K562 (cell line): ENCODE measurements around the gene CACNG1. TPM values are rescaled to one million over a fixed set of nuclear protein-coding genes. Genes with fewer than 3 reads are reported as not detected.

Experiments used
- ATAC-seq: fragments of 200-7000 bp; cut with Tn5 transposase; 3 replicates; pipeline ENCODE4 v1.9.1; 2020; ENCODE audit warnings: moderate library complexity
- BruUV-seq: library from RNA; stranded (reverse); fragments of 400-500 nt; replicated peaks from 2 replicates; lab custom pipeline; 2021; lab: Mats Ljungman, UMichigan
- CTCF ChIA-PET: fragments of 300-600 bp; formaldehyde crosslinking; extraction: SDS; loops from one replicate; lab custom pipeline; 2021; ENCODE audit warnings: low intra/inter-chr PET ratio; lab: Yijun Ruan, JAX
- POLR2A ChIA-PET: fragments of 300-600, 350-650 bp; sonication (Branson Sonifier 250); formaldehyde crosslinking; extraction: SDS; loops from one replicate; lab custom pipeline; 2021; ENCODE audit warnings: antibody characterized with exemption, inconsistent platforms; lab: Yijun Ruan, JAX
- DNase-seq, 4 experiments: peaks; one replicate each; pipeline versions ENCODE4 v3.0.0 to v3.0.0-alpha.2; 2011 to 2018; ENCODE audit warnings: low spot score in 3 of 4, mixed read lengths in 3 of 4; ENCODE audit errors: extremely low read depth in 1 of 4
- FAIRE-seq: peaks from 2 replicates; lab custom pipeline; 2011; peaks lifted over from hg19 to GRCh38; lab: Jason Lieb, UNC
- H2AFZ ChIP-seq: 2 replicates; pipeline ENCODE4 v1.6.0; 2011; ENCODE audit warnings: low read depth, low read length, control low read depth, inconsistent platforms
- H3K27ac ChIP-seq: fragments of 200-600 bp; 3 replicates; pipeline ENCODE4 v1.8.0; 2011; ENCODE audit warnings: low read depth, mild to moderate bottlenecking, control low read depth, inconsistent platforms, low read length, moderate library complexity, mixed read lengths; ENCODE audit errors: extremely low read depth
- H3K27me3 ChIP-seq, 2 experiments: fragments of 300-600 bp in 1 of 2; 2 replicates in 1 of 2; 3 replicates in 1 of 2; pipeline versions ENCODE4 v1.6.0 to v1.8.0; 2011; ENCODE audit warnings: inconsistent platforms in 2 of 2, low read length in 2 of 2, mild to moderate bottlenecking in 1 of 2, mixed read lengths in 1 of 2, moderate library complexity in 1 of 2; ENCODE audit not compliant: control insufficient read depth in 2 of 2, insufficient read depth in 2 of 2
- H3K36me3 ChIP-seq: fragments of 300-600 bp; 3 replicates; pipeline ENCODE4 v1.8.0; 2011; ENCODE audit warnings: mild to moderate bottlenecking, low read length, inconsistent platforms; ENCODE audit not compliant: control insufficient read depth, insufficient read depth
- H3K4me1 ChIP-seq, 2 experiments: fragments of 200-600 bp in 1 of 2; replicated peaks in 1 of 2; 2 replicates in 1 of 2; 3 replicates in 1 of 2; pipeline versions ENCODE4 v1.5.1 to v1.8.0; 2011; ENCODE audit warnings: inconsistent platforms in 2 of 2, low read length in 2 of 2, mild to moderate bottlenecking in 1 of 2, mixed read lengths in 1 of 2, moderate library complexity in 1 of 2; ENCODE audit not compliant: control insufficient read depth in 2 of 2, insufficient read depth in 2 of 2
- H3K4me2 ChIP-seq: 2 replicates; pipeline ENCODE4 v1.6.1; 2011; ENCODE audit warnings: low read length, control low read depth, inconsistent platforms, mixed read lengths; ENCODE audit not compliant: insufficient read depth
- H3K4me3 ChIP-seq: fragments of 200-600 bp; sonication (generic), shearing (Covaris generic); 2 replicates; pipeline ENCODE4 v1.5.1; 2016; ENCODE audit warnings: control low read depth, inconsistent platforms
- H3K79me2 ChIP-seq: fragments of 200-600 bp; 3 replicates; pipeline ENCODE4 v1.8.0; 2011; ENCODE audit warnings: low read length, inconsistent platforms; ENCODE audit not compliant: control insufficient read depth, insufficient read depth
- H3K9ac ChIP-seq, 2 experiments: 2 replicates each; pipeline versions ENCODE4 v1.6.0 to v1.6.1; 2011; ENCODE audit warnings: low read depth in 2 of 2, low read length in 2 of 2, control low read depth in 1 of 2, inconsistent platforms in 1 of 2, mild to moderate bottlenecking in 1 of 2, mixed read lengths in 1 of 2; ENCODE audit not compliant: insufficient read depth in 1 of 2
- H3K9me1 ChIP-seq: one replicate; pipeline ENCODE4 v1.6.0; 2011; ENCODE audit warnings: inconsistent platforms, mild to moderate bottlenecking, low read length, moderate library complexity; ENCODE audit not compliant: control insufficient read depth, insufficient read depth
- H3K9me3 ChIP-seq: replicated peaks from 2 replicates; pipeline ENCODE4 v1.5.1; 2011; ENCODE audit warnings: low read depth, low read length, inconsistent platforms; ENCODE audit not compliant: control insufficient read depth, insufficient read depth
- H4K20me1 ChIP-seq: replicated peaks from 2 replicates; pipeline ENCODE4 v1.6.1; 2011; ENCODE audit warnings: low read length, inconsistent platforms, mixed read lengths; ENCODE audit not compliant: control insufficient read depth, insufficient read depth
- C11orf30 ChIP-seq: fragments of 450-650 bp; IDR thresholded peaks from 2 replicates; pipeline ENCODE4 v1.6.1; 2016; ENCODE audit warnings: low read depth, mild to moderate bottlenecking
- GABPA ChIP-seq: fragments of 200-800 bp; sonication (Bioruptor generic); conservative IDR thresholded peaks from 2 replicates; pipeline ENCODE4 v1.6.1; 2016; ENCODE audit warnings: low read depth, missing genetic modification characterization, missing compliant biosample characterization
- HNRNPLL ChIP-seq: fragments of 200-400 bp; formaldehyde crosslinking; IDR thresholded peaks from 2 replicates; pipeline ENCODE4 v1.6.1; 2017; ENCODE audit warnings: low read length, low read depth, mild to moderate bottlenecking; ENCODE audit not compliant: poor library complexity, severe bottlenecking
- KLF1 ChIP-seq: fragments of 450-650 bp; IDR thresholded peaks from 2 replicates; pipeline ENCODE4 v1.6.1; 2016; ENCODE audit warnings: missing genetic modification characterization, missing compliant biosample characterization
- MAFG ChIP-seq: fragments of 450-650 bp; conservative IDR thresholded peaks from 2 replicates; pipeline ENCODE4 v1.6.1; 2016; ENCODE audit warnings: missing genetic modification characterization, missing compliant biosample characterization
- MTA1 ChIP-seq: fragments of 450-650 bp; IDR thresholded peaks from 2 replicates; pipeline ENCODE4 v1.6.1; 2017; ENCODE audit warnings: borderline replicate concordance
- PCBP2 ChIP-seq: fragments of 200-400 bp; formaldehyde crosslinking; IDR thresholded peaks from 2 replicates; pipeline ENCODE4 v1.6.1; 2018; ENCODE audit warnings: low read length, low read depth, mild to moderate bottlenecking, moderate library complexity; ENCODE audit not compliant: poor library complexity, severe bottlenecking
- RBM17 ChIP-seq: fragments of 200-400 bp; formaldehyde crosslinking; IDR thresholded peaks from 2 replicates; pipeline ENCODE4 v1.6.1; 2017; ENCODE audit warnings: low read depth, mild to moderate bottlenecking, low read length, borderline replicate concordance
- TBL1XR1 ChIP-seq, 2 experiments: IDR thresholded peaks; 2 replicates each; pipeline ENCODE4 v1.6.1; 2012; ENCODE audit warnings: improper control_type of control experiment in 2 of 2, low read length in 2 of 2, mild to moderate bottlenecking in 1 of 2
- U2AF2 ChIP-seq: fragments of 200-400 bp; formaldehyde crosslinking; optimal IDR thresholded peaks from 2 replicates; pipeline ENCODE3; 2017; ENCODE audit warnings: low read depth, mild to moderate bottlenecking, low read length
- ZNF316 ChIP-seq: fragments of 450-650 bp; IDR thresholded peaks from 2 replicates; pipeline ENCODE4 v1.6.1; 2016
- ZNF695 ChIP-seq: fragments of 450-650 bp; formaldehyde crosslinking; IDR thresholded peaks from 2 replicates; pipeline ENCODE4 v1.4.0; 2020; ENCODE audit warnings: mild to moderate bottlenecking, moderate library complexity
- WGBS: fragments of 100-300 bp; shearing (Covaris generic); methylation state at CpG from one replicate; pipeline ENCODE4 v1.1.6; 2016; ENCODE audit warnings: low coverage, mixed read lengths; ENCODE audit not compliant: insufficient coverage; ENCODE audit errors: missing lambda C conversion rate; 5-methylcytosine and 5-hydroxymethylcytosine counted together
- in situ Hi-C: fragments of 300-500 bp; cut with MboI; formaldehyde crosslinking; loops from 4 replicates; pipeline ENCODE4 v1.15.0; 2018; ENCODE audit warnings: inconsistent platforms, mixed read lengths
- intact Hi-C: fragments of 100-400 bp; cut with micrococcal nuclease; formaldehyde crosslinking; loops from 2 replicates; pipeline ENCODE4 v1.14.2; 2022
- polyA plus RNA-seq, 8 experiments: library from polyadenylated mRNA; depleted of rRNA in 4 of 8; stranded (reverse) in 5 of 8; unstranded in 3 of 8; fragments of >200 nt; fragmentation: Nextera tagmentation in 2 of 8; fragmentation: Illumina TruSeq in 1 of 8; extraction: Ambion mirVana in 2 of 8; extraction: Trizol in 1 of 8; gene quantifications; 2 replicates each; pipeline versions ENCODE4 v1.2.1 to v1.2.3, GENCODE V29; 2011 to 2014; ENCODE audit warnings: inconsistent platforms in 1 of 8, missing spikeins in 1 of 8
- total RNA-seq, 7 experiments: library from RNA; depleted of rRNA in 6 of 7; stranded (reverse); fragments of >200 nt in 6 of 7; fragmentation: Illumina TruSeq in 2 of 7; extraction: Trizol in 2 of 7; gene quantifications; 2 replicates each; pipeline versions ENCODE4 v1.2.1 to v1.2.3, GENCODE V29; 2011 to 2021; ENCODE audit warnings: low replicate concordance in 1 of 7
- TF ChIP-seq, protein P1 (sequence below): fragments of 250-450 bp; sonication (Bioruptor Pico); IDR thresholded peaks from 2 replicates; pipeline ENCODE4 v1.5.0; 2020; ENCODE audit warnings: mild to moderate bottlenecking, borderline replicate concordance
- TF ChIP-seq, protein P2 (sequence below): sonication (generic); formaldehyde crosslinking; IDR thresholded peaks from 2 replicates; pipeline ENCODE4 v1.8.0; 2022; ENCODE audit warnings: mild to moderate bottlenecking, missing genetic modification reagents
- TF ChIP-seq, protein P3 (sequence below): sonication (generic); formaldehyde crosslinking; IDR thresholded peaks from 2 replicates; pipeline ENCODE4 v1.8.0; 2022; ENCODE audit warnings: mild to moderate bottlenecking, missing genetic modification reagents

The CACNG1 gene
- total and polyA plus RNA-seq, 9 of the 15 experiments (the other 6 are each of a cell fraction or from before 2014, with no cell fraction given): not detected

DNA sequence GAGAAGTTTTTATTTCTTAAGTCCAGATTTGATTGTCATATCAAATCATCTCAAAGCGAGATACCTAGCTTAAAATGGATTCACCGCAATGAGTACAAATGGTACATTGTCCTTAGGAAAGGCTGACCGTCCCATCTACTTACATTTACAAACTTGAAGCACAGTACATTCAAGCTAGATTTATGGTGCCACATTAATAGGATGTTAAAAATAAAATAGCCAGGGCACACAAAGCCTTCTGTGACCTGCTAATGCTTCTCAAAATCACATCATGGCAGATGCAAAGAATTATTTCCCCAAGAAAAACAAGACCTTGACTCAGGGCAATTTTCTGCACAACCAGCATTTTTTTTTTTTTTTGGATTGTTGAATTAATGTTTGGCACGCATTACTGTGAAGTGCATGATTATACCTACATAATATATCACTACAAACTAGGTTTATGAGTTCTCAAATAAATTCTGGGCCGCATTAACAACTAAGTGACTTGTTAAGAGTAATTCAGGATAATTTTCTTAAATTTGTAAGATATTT is 25.3 kb downstream of the CACNG1 start:
- no peak for ATAC-seq
- no peak overlapping the region for H3K4me3 ChIP-seq
- in situ Hi-C loops: no loop called here
- H3K4me1 ChIP-seq: no peaks in the 10 kb centered on the region; a peak in 1 of 5 replicates
- intact Hi-C loops: no loop called here
- H3K79me2 ChIP-seq: no peaks in the 10 kb centered on the region
- H2AFZ ChIP-seq: no peak overlapping the region
- 73% methylated on average over 5 of the region's 5 CpGs for WGBS
- no peaks in the 10 kb centered on the region for H3K9me1 ChIP-seq
- no peaks in the 10 kb centered on the region for H3K36me3 ChIP-seq
- H3K4me2 ChIP-seq: no peak overlapping the region
- CTCF ChIA-PET: no interaction called here
- POLR2A ChIA-PET: interaction anchor here (0.6 to 1.3 kb wide), 4 partner anchors 8 to 1419 kb away, joined by 3 to 4 read pairs (median 3); partner anchors contain the start of gene CACNG1
- BruUV-seq: no TSS peak
- no peak overlapping the region for H3K27ac ChIP-seq
- no peaks in the 10 kb centered on the region for H3K9me3 ChIP-seq
- no peak for FAIRE-seq
- no peak for DNase-seq
- no peak for TF ChIP-seq KLF1 (tag)
- TF ChIP-seq, protein P1, sequence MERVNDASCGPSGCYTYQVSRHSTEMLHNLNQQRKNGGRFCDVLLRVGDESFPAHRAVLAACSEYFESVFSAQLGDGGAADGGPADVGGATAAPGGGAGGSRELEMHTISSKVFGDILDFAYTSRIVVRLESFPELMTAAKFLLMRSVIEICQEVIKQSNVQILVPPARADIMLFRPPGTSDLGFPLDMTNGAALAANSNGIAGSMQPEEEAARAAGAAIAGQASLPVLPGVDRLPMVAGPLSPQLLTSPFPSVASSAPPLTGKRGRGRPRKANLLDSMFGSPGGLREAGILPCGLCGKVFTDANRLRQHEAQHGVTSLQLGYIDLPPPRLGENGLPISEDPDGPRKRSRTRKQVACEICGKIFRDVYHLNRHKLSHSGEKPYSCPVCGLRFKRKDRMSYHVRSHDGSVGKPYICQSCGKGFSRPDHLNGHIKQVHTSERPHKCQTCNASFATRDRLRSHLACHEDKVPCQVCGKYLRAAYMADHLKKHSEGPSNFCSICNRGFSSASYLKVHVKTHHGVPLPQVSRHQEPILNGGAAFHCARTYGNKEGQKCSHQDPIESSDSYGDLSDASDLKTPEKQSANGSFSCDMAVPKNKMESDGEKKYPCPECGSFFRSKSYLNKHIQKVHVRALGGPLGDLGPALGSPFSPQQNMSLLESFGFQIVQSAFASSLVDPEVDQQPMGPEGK: no peak
- no peak for TF ChIP-seq RBM17
- no peak for TF ChIP-seq ZNF695 (CRISPR knock-in tag)
- no peak for TF ChIP-seq GABPA (tag)
- no peak for TF ChIP-seq PCBP2
- TF ChIP-seq C11orf30: peak; percentile 52; the same call in 1 of the 2 replicates
- TF ChIP-seq ZNF316: peak; percentile 77
- 0 out of 2 replicates have a peak, but pooled peaks have one; percentile 17 for TF ChIP-seq MAFG
- TF ChIP-seq, protein P2, sequence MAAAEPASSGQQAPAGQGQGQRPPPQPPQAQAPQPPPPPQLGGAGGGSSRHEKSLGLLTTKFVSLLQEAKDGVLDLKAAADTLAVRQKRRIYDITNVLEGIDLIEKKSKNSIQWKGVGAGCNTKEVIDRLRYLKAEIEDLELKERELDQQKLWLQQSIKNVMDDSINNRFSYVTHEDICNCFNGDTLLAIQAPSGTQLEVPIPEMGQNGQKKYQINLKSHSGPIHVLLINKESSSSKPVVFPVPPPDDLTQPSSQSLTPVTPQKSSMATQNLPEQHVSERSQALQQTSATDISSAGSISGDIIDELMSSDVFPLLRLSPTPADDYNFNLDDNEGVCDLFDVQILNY: no peak
- no peak for TF ChIP-seq MTA1
- no peak for TF ChIP-seq U2AF2
- TF ChIP-seq, protein P3, sequence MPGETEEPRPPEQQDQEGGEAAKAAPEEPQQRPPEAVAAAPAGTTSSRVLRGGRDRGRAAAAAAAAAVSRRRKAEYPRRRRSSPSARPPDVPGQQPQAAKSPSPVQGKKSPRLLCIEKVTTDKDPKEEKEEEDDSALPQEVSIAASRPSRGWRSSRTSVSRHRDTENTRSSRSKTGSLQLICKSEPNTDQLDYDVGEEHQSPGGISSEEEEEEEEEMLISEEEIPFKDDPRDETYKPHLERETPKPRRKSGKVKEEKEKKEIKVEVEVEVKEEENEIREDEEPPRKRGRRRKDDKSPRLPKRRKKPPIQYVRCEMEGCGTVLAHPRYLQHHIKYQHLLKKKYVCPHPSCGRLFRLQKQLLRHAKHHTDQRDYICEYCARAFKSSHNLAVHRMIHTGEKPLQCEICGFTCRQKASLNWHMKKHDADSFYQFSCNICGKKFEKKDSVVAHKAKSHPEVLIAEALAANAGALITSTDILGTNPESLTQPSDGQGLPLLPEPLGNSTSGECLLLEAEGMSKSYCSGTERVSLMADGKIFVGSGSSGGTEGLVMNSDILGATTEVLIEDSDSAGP (CRISPR knock-in tag): no peak
- TF ChIP-seq TBL1XR1 (IDR thresholded peaks at IDR 0.05; ENCODE audit: low read length in 2 of 2): no peak
- TF ChIP-seq HNRNPLL: no peak
- H3K9ac ChIP-seq: no peak overlapping the region
- no peaks in the 10 kb centered on the region for H3K27me3 ChIP-seq
- peaks cover 8% of the 10 kb centered on the region; the same call in 1 of the 2 replicates for H4K20me1 ChIP-seq
